IgD-negative memory B cell (primary cell): ENCODE results near the gene CFAP210. TPM values are rescaled to one million over a fixed set of nuclear protein-coding genes. Genes with fewer than 3 reads are reported as not detected.
"Not testable (repeated sequence)": the region's sequence is repeated elsewhere in the genome, so short reads cannot be mapped to it uniquely, and the experiment has no call there.

Source experiments
- H3K27ac Mint-ChIP-seq, 3 donors: one replicate each; pipeline ENCODE4 v1.8.0; 2020 to 2022; ENCODE audit warnings: mild to moderate bottlenecking in 3 of 3, mixed read lengths in 3 of 3, moderate library complexity in 1 of 3
- H3K27me3 Mint-ChIP-seq: one replicate; pipeline ENCODE4 v1.8.0; 2021; ENCODE audit warnings: mixed read lengths
- H3K36me3 Mint-ChIP-seq: one replicate; pipeline ENCODE4 v1.8.0; 2020; ENCODE audit warnings: mild to moderate bottlenecking, mixed read lengths
- H3K4me1 Mint-ChIP-seq, 3 donors: one replicate each; pipeline ENCODE4 v1.8.0; 2020 to 2022; ENCODE audit warnings: mixed read lengths in 3 of 3, mild to moderate bottlenecking in 1 of 3
- H3K4me3 Mint-ChIP-seq, 4 donors: one replicate each; pipeline ENCODE4 v1.8.0; 2020 to 2022; ENCODE audit warnings: mild to moderate bottlenecking in 4 of 4, mixed read lengths in 4 of 4, moderate library complexity in 3 of 4
- H3K9me3 Mint-ChIP-seq, 3 donors: one replicate each; pipeline ENCODE4 v1.8.0; 2020 to 2021; ENCODE audit warnings: mixed read lengths in 3 of 3, mild to moderate bottlenecking in 1 of 3
- polyA plus RNA-seq: library from polyadenylated mRNA; unstranded; fragments of 300-500 nt; fragmentation: Illumina TruSeq; gene quantifications from one replicate; pipeline ENCODE4 v1.2.3, GENCODE V29; 2021

Gene CFAP210
- polyA plus RNA-seq, 1 donor from 2014 or later = not detected

GRCh38 chr2:169699173-169699572 is 5.0 kb upstream of the CFAP210 start:
- not testable (repeated sequence) for H3K27me3 Mint-ChIP-seq, H3K9me3 Mint-ChIP-seq, H3K4me1 Mint-ChIP-seq, H3K27ac Mint-ChIP-seq, H3K4me3 Mint-ChIP-seq
- H3K36me3 Mint-ChIP-seq = peaks cover 10% of the 10 kb centered on the region

- peaks cover 9% of the 10 kb centered on the region for H3K27me3 Mint-ChIP-seq
- H3K4me3 Mint-ChIP-seq = peak overlapping the region in 1 of 4 donors; percentile 35
Measured at GRCh38 chr2:169696381-169696780, 2.2 kb upstream of the CFAP210 start.

GRCh38 chr2:169694894-169695260 is 672 bp upstream of the CFAP210 start:
- Mint-ChIP-seq H3K27me3 (peaks cover 9% of the 10 kb centered on the region), H3K9me3 (peaks cover 2 to 11% (median 11%) of the 10 kb centered on the region in 3 donors), H3K27ac (peak overlapping the region; percentile 99 to 100 (median 99)), H3K4me1 (peaks cover 10 to 18% (median 10%) of the 10 kb centered on the region in 3 donors), H3K36me3 (peaks cover 2% of the 10 kb centered on the region), H3K4me3 (peak overlapping the region; percentile 94 to 98 (median 94))

More at GRCh38 chr2:169696381-169696780, 2.2 kb upstream of the CFAP210 start:
- Mint-ChIP-seq H3K36me3 (peaks cover 9% of the 10 kb centered on the region), H3K27ac (no peak overlapping the region), H3K9me3 (peaks cover 0 to 4% (median 4%) of the 10 kb centered on the region in 3 donors), H3K4me1 (peaks cover 10 to 18% (median 10%) of the 10 kb centered on the region in 3 donors)

GRCh38 chr2:169693360-169693759 is 845 bp downstream of the CFAP210 start:
- peak overlapping the region; percentile 99 to 100 (median 99) for H3K27ac Mint-ChIP-seq
- peaks cover 7 to 19% (median 17%) of the 10 kb centered on the region in 3 donors for H3K9me3 Mint-ChIP-seq
- H3K4me1 Mint-ChIP-seq = peaks cover 7 to 18% (median 10%) of the 10 kb centered on the region in 3 donors
- peak overlapping the region; percentile 94 to 98 (median 94) for H3K4me3 Mint-ChIP-seq
- peaks cover 9% of the 10 kb centered on the region for H3K27me3 Mint-ChIP-seq
- H3K36me3 Mint-ChIP-seq = no peaks in the 10 kb centered on the region

- no peak overlapping the region for H3K4me3 Mint-ChIP-seq
- H3K9me3 Mint-ChIP-seq = peaks cover 9 to 21% (median 18%) of the 10 kb centered on the region in 3 donors
- peak overlapping the region in 1 of 3 donors; percentile 79 for H3K27ac Mint-ChIP-seq
- H3K4me1 Mint-ChIP-seq = peaks cover 7 to 18% (median 10%) of the 10 kb centered on the region in 3 donors
- H3K27me3 Mint-ChIP-seq = peaks cover 9% of the 10 kb centered on the region
- no peaks in the 10 kb centered on the region for H3K36me3 Mint-ChIP-seq
Measured at GRCh38 chr2:169692718-169693117, 1.5 kb downstream of the CFAP210 start.

- Mint-ChIP-seq H3K4me1 (peaks cover 7 to 18% (median 10%) of the 10 kb centered on the region in 3 donors), H3K9me3 (peaks cover 9 to 21% (median 20%) of the 10 kb centered on the region in 3 donors), H3K36me3 (no peaks in the 10 kb centered on the region), H3K27me3 (peaks cover 9% of the 10 kb centered on the region), H3K4me3 (no peak overlapping the region), H3K27ac (no peak overlapping the region)
Measured at GRCh38 chr2:169690958-169691357, 3.2 kb downstream of the CFAP210 start.

- not testable (repeated sequence) for H3K4me1 Mint-ChIP-seq, H3K27ac Mint-ChIP-seq, H3K36me3 Mint-ChIP-seq, H3K4me3 Mint-ChIP-seq, H3K27me3 Mint-ChIP-seq
- H3K9me3 Mint-ChIP-seq = peaks cover 9 to 22% (median 21%) of the 10 kb centered on the region in 3 donors
Measured at GRCh38 chr2:169687943-169688342, 6.3 kb downstream of the CFAP210 start.

- H3K4me1 Mint-ChIP-seq, H3K4me3 Mint-ChIP-seq, H3K36me3 Mint-ChIP-seq, H3K27ac Mint-ChIP-seq, H3K27me3 Mint-ChIP-seq: not testable (repeated sequence)
- H3K9me3 Mint-ChIP-seq = peaks cover 9 to 22% (median 21%) of the 10 kb centered on the region in 3 donors
Measured at GRCh38 chr2:169686825-169687224, 7.4 kb downstream of the CFAP210 start.

GRCh38 chr2:169684712-169685111 is 9.5 kb downstream of the CFAP210 start:
- H3K4me3 Mint-ChIP-seq = not testable (repeated sequence)

GRCh38 chr2:169684135-169684565 is 10.1 kb downstream of the CFAP210 start:
- Mint-ChIP-seq H3K27ac (no peak overlapping the region), H3K9me3 (peaks cover 8 to 14% (median 10%) of the 10 kb centered on the region in 3 donors), H3K36me3 (no peaks in the 10 kb centered on the region), H3K4me3 (no peak overlapping the region), H3K27me3 (no peaks in the 10 kb centered on the region), H3K4me1 (no peaks in the 10 kb centered on the region)

More at GRCh38 chr2:169684712-169685111, 9.5 kb downstream of the CFAP210 start:
- not testable (repeated sequence) for H3K27ac Mint-ChIP-seq, H3K4me1 Mint-ChIP-seq, H3K27me3 Mint-ChIP-seq, H3K36me3 Mint-ChIP-seq
- H3K9me3 Mint-ChIP-seq = peaks cover 8 to 14% (median 13%) of the 10 kb centered on the region in 3 donors

- no peak overlapping the region for H3K4me3 Mint-ChIP-seq
- H3K9me3 Mint-ChIP-seq = peaks cover 5 to 11% (median 7%) of the 10 kb centered on the region in 3 donors
- peak overlapping the region in 1 of 3 donors; percentile 26 for H3K27ac Mint-ChIP-seq
- no peaks in the 10 kb centered on the region for H3K36me3 Mint-ChIP-seq
- H3K4me1 Mint-ChIP-seq = no peaks in the 10 kb centered on the region
- H3K27me3 Mint-ChIP-seq = no peaks in the 10 kb centered on the region
Measured at GRCh38 chr2:169683425-169684134, 10.6 kb downstream of the CFAP210 start.

GRCh38 chr2:169683054-169683424 is 11.2 kb downstream of the CFAP210 start:
- Mint-ChIP-seq H3K27me3 (no peaks in the 10 kb centered on the region), H3K27ac (no peak overlapping the region), H3K4me1 (no peaks in the 10 kb centered on the region), H3K4me3 (no peak overlapping the region), H3K36me3 (no peaks in the 10 kb centered on the region), H3K9me3 (peaks cover 2 to 8% (median 3%) of the 10 kb centered on the region in 3 donors)

GRCh38 chr2:169676850-169677249 is 17.4 kb downstream of the CFAP210 start:
- H3K4me1 Mint-ChIP-seq = no peaks in the 10 kb centered on the region
- H3K36me3 Mint-ChIP-seq = no peaks in the 10 kb centered on the region
- peaks cover 2 to 3% (median 3%) of the 10 kb centered on the region in 3 donors for H3K9me3 Mint-ChIP-seq
- H3K27me3 Mint-ChIP-seq = peaks cover 6% of the 10 kb centered on the region
- no peak overlapping the region for H3K4me3 Mint-ChIP-seq
- H3K27ac Mint-ChIP-seq = no peak overlapping the region

- peaks cover 2 to 3% (median 3%) of the 10 kb centered on the region in 3 donors for H3K9me3 Mint-ChIP-seq
- no peaks in the 10 kb centered on the region for H3K36me3 Mint-ChIP-seq
- peaks cover 6% of the 10 kb centered on the region for H3K27me3 Mint-ChIP-seq
- H3K27ac Mint-ChIP-seq = no peak overlapping the region
- H3K4me3 Mint-ChIP-seq = no peak overlapping the region
- no peaks in the 10 kb centered on the region for H3K4me1 Mint-ChIP-seq
Measured at GRCh38 chr2:169676357-169676756, 17.8 kb downstream of the CFAP210 start.

GRCh38 chr2:169673921-169674320 is 20.3 kb downstream of the CFAP210 start:
- peaks cover 5% of the 10 kb centered on the region for H3K36me3 Mint-ChIP-seq
- no peaks in the 10 kb centered on the region for H3K4me1 Mint-ChIP-seq
- H3K4me3 Mint-ChIP-seq = no peak overlapping the region
- H3K9me3 Mint-ChIP-seq = no peaks in the 10 kb centered on the region
- peaks cover 8% of the 10 kb centered on the region for H3K27me3 Mint-ChIP-seq
- H3K27ac Mint-ChIP-seq = no peak overlapping the region

- Mint-ChIP-seq H3K4me3 (no peak overlapping the region), H3K36me3 (peaks cover 5% of the 10 kb centered on the region), H3K27me3 (peaks cover 8% of the 10 kb centered on the region), H3K9me3 (no peaks in the 10 kb centered on the region), H3K4me1 (no peaks in the 10 kb centered on the region), H3K27ac (no peak overlapping the region)
Measured at GRCh38 chr2:169673106-169673505, 21.1 kb downstream of the CFAP210 start.
